GM18511 (cell line): ENCODE data around the gene ST7.
A peak's percentile ranks its signal among the peaks of the same experiment; 100 is the strongest.
"Not testable (repeated sequence)": the region's sequence is repeated elsewhere in the genome, so short reads cannot be mapped to it uniquely, and the experiment has no call there.

Experiments used
- ATAC-seq: cut with Tn5 transposase; IDR thresholded peaks from one replicate; pipeline ENCODE4 v1.9.1; 2021; ENCODE audit warnings: mild to moderate bottlenecking, moderate library complexity; ENCODE audit not compliant: unreplicated experiment

The ST7 gene

GRCh38 chr7:116949941-116950801 is 3.1 kb upstream of the ST7 start:
- no peak for ATAC-seq

GRCh38 chr7:116950889-116951351 is 2.4 kb upstream of the ST7 start:
- no peak for ATAC-seq

- ATAC-seq, result no peak
These were observed 1.7 kb upstream of the ST7 start for GRCh38 chr7:116951366-116952292.

GRCh38 chr7:116952635-116953371 is 498 bp upstream of the ST7 start:
- ATAC-seq, result peak; percentile 21

- peak; percentile 14 for ATAC-seq
These were observed 871 bp downstream of the ST7 start for GRCh38 chr7:116953906-116954838.

- no peak for ATAC-seq
These were observed 2.0 kb downstream of the ST7 start for GRCh38 chr7:116955340-116955739.

- ATAC-seq, result peak; percentile 79
These were observed 2.6 kb downstream of the ST7 start for GRCh38 chr7:116955801-116956476.

- ATAC-seq, result no peak
These were observed 3.1 kb downstream of the ST7 start for GRCh38 chr7:116956477-116956804.

- peak; percentile 46 for ATAC-seq
These were observed 4.6 kb downstream of the ST7 start for GRCh38 chr7:116957874-116958273.

GRCh38 chr7:116961966-116962673 is 8.8 kb downstream of the ST7 start:
- not testable (repeated sequence) for ATAC-seq

- ATAC-seq, result peak; percentile 53
These were observed 9.9 kb downstream of the ST7 start for GRCh38 chr7:116963234-116963633.

- no peak for ATAC-seq
These were observed 13.3 kb downstream of the ST7 start for GRCh38 chr7:116966601-116967000.

- ATAC-seq, result no peak
These were observed 14.1 kb downstream of the ST7 start for GRCh38 chr7:116967254-116967922.

GRCh38 chr7:116967983-116968382 is 14.7 kb downstream of the ST7 start:
- no peak for ATAC-seq

GRCh38 chr7:116968631-116969030 is 15.3 kb downstream of the ST7 start:
- no peak for ATAC-seq

GRCh38 chr7:116969371-116969902 is 16.1 kb downstream of the ST7 start:
- ATAC-seq, result no peak

GRCh38 chr7:116970238-116970910 is 17.1 kb downstream of the ST7 start:
- ATAC-seq, result peak; percentile 83
